Fibroblast of lung (primary cell): Measurements from ENCODE around the gene ELFN1. TPM values are rescaled to one million over a fixed set of nuclear protein-coding genes. Genes with fewer than 3 reads are reported as not detected.

ENCODE experiments used
- DNase-seq, 2 donors: peaks; one replicate each; pipeline versions ENCODE4 v3.0.0 to v3.0.0-alpha.2; 2010; ENCODE audit warnings: low read depth in 2 of 2
- H2AFZ ChIP-seq: 2 replicates; pipeline ENCODE4 v1.5.1; 2012; ENCODE audit warnings: low read length, control low read depth, inconsistent platforms
- H3K27ac ChIP-seq: 2 replicates; pipeline ENCODE4 v1.5.1; 2011; ENCODE audit warnings: low read length, control low read depth; ENCODE audit not compliant: insufficient read depth
- H3K27me3 ChIP-seq: 2 replicates; pipeline ENCODE4 v1.5.1; 2011; ENCODE audit warnings: mild to moderate bottlenecking, low read length; ENCODE audit not compliant: control insufficient read depth, insufficient read depth
- H3K36me3 ChIP-seq: 2 replicates; pipeline ENCODE4 v1.5.1; 2011; ENCODE audit warnings: low read length; ENCODE audit not compliant: control insufficient read depth, insufficient read depth
- H3K4me1 ChIP-seq: 2 replicates; pipeline ENCODE4 v1.5.1; 2011; ENCODE audit warnings: low read length; ENCODE audit not compliant: control insufficient read depth, insufficient read depth; ENCODE audit errors: extremely low read depth
- H3K4me2 ChIP-seq: 2 replicates; pipeline ENCODE4 v1.5.1; 2011; ENCODE audit warnings: low read length, control low read depth; ENCODE audit not compliant: insufficient read depth; ENCODE audit errors: extremely low read depth
- H3K4me3 ChIP-seq, 4 experiments: fragments of 200-600 bp in 1 of 4; sonication (generic) in 1 of 4; replicated peaks in 1 of 4; 2 replicates each; pipeline ENCODE4 v1.5.1; 2011 to 2016; ENCODE audit warnings: low read length in 4 of 4, low read depth in 3 of 4, mild to moderate bottlenecking in 3 of 4, control low read depth in 2 of 4, inconsistent platforms in 1 of 4, mixed read lengths in 1 of 4; ENCODE audit not compliant: insufficient read depth in 1 of 4; ENCODE audit errors: control extremely low read depth in 1 of 4
- H3K79me2 ChIP-seq: 2 replicates; pipeline ENCODE4 v1.5.1; 2012; ENCODE audit warnings: mild to moderate bottlenecking, low read length, inconsistent platforms; ENCODE audit not compliant: control insufficient read depth, insufficient read depth
- H3K9ac ChIP-seq: 2 replicates; pipeline ENCODE4 v1.5.1; 2011; ENCODE audit warnings: mild to moderate bottlenecking, low read length, control low read depth; ENCODE audit not compliant: insufficient read depth
- H3K9me3 ChIP-seq: 2 replicates; pipeline ENCODE4 v1.5.1; 2012; ENCODE audit warnings: low read depth, low read length; ENCODE audit not compliant: control insufficient read depth, insufficient read depth
- H4K20me1 ChIP-seq: 2 replicates; pipeline ENCODE4 v1.5.1; 2011; ENCODE audit warnings: low read length; ENCODE audit not compliant: control insufficient read depth, insufficient read depth; ENCODE audit errors: extremely low read depth
- CTCF ChIP-seq, 2 donors: IDR thresholded peaks in 1 of 2; conservative IDR thresholded peaks in 1 of 2; 1 replicate in 1 of 2; 2 replicates in 1 of 2; pipeline ENCODE4 v1.5.1; 2011 to 2012; ENCODE audit warnings: low read length in 2 of 2, control low read depth in 1 of 2, inconsistent platforms in 1 of 2, low read depth in 1 of 2, mild to moderate bottlenecking in 1 of 2
- EZH2 ChIP-seq: IDR thresholded peaks from 2 replicates; pipeline ENCODE4 v1.5.1; 2012; ENCODE audit warnings: low read length, control low read depth, mild to moderate bottlenecking; ENCODE audit errors: missing control alignments
- polyA plus RNA-seq, 2 donors: library from polyadenylated mRNA; depleted of rRNA in 1 of 2; stranded (reverse) in 1 of 2; unstranded in 1 of 2; fragments of >200 nt; gene quantifications; 2 replicates each; pipeline ENCODE4 v1.2.1, GENCODE V29; 2011 to 2012; ENCODE audit warnings: missing spikeins in 1 of 2
- total RNA-seq: library from RNA; depleted of rRNA; stranded (reverse); fragments of >200 nt; gene quantifications from 2 replicates; pipeline ENCODE4 v1.2.1, GENCODE V29; 2014

ELFN1 gene
- total and polyA plus RNA-seq, 2 donors (not counting 1 experiment from before 2014, with no cell fraction given): 0.16 to 0.33 TPM

- H3K9me3 ChIP-seq: no peaks in the 10 kb centered on the region
- no peak for DNase-seq
- H3K9ac ChIP-seq: no peak overlapping the region
- no peaks in the 10 kb centered on the region for H3K4me1 ChIP-seq
- H3K4me3 ChIP-seq: no peak overlapping the region
- no peak for TF ChIP-seq EZH2
- TF ChIP-seq CTCF (conservative IDR thresholded peaks at IDR 0.05 in 1 of 2, IDR thresholded peaks at IDR 0.05 in 1 of 2; ENCODE audit: low read depth in 1 of 2, low read length in 2 of 2): no peak
- H3K27me3 ChIP-seq: no peaks in the 10 kb centered on the region
- no peaks in the 10 kb centered on the region for H4K20me1 ChIP-seq
- H3K4me2 ChIP-seq: no peak overlapping the region
- no peak overlapping the region for H2AFZ ChIP-seq
- H3K27ac ChIP-seq: no peak overlapping the region
- H3K36me3 ChIP-seq: no peaks in the 10 kb centered on the region
- H3K79me2 ChIP-seq: no peaks in the 10 kb centered on the region
These were observed 37.6 kb upstream of the ELFN1 start for GRCh38 chr7:1632506-1632905.

GRCh38 chr7:1632916-1633785, 36.9 kb upstream of the ELFN1 start:
- no peaks in the 10 kb centered on the region for H4K20me1 ChIP-seq
- TF ChIP-seq CTCF (conservative IDR thresholded peaks at IDR 0.05 in 1 of 2, IDR thresholded peaks at IDR 0.05 in 1 of 2; ENCODE audit: low read depth in 1 of 2, low read length in 2 of 2) (no peak), EZH2 (no peak)
- no peaks in the 10 kb centered on the region for H3K4me1 ChIP-seq
- H3K4me3 ChIP-seq: no peak overlapping the region
- H3K79me2 ChIP-seq: no peaks in the 10 kb centered on the region
- no peak overlapping the region for H3K9ac ChIP-seq
- no peak for DNase-seq
- H3K27me3 ChIP-seq: no peaks in the 10 kb centered on the region
- H3K9me3 ChIP-seq: no peaks in the 10 kb centered on the region
- no peaks in the 10 kb centered on the region for H3K36me3 ChIP-seq
- H2AFZ ChIP-seq: no peak overlapping the region
- H3K27ac ChIP-seq: no peak overlapping the region
- no peak overlapping the region for H3K4me2 ChIP-seq

- no peaks in the 10 kb centered on the region for H3K4me1 ChIP-seq
These were observed 34.7 kb upstream of the ELFN1 start for GRCh38 chr7:1635401-1635800.

More at GRCh38 chr7:1635401-1635800, 34.7 kb upstream of the ELFN1 start:
- no peak for TF ChIP-seq CTCF (conservative IDR thresholded peaks at IDR 0.05 in 1 of 2, IDR thresholded peaks at IDR 0.05 in 1 of 2; ENCODE audit: low read depth in 1 of 2, low read length in 2 of 2)
- TF ChIP-seq EZH2: no peak
- DNase-seq: no peak
- Histone ChIP-seq H3K4me3 (no peak overlapping the region), H3K9me3 (no peaks in the 10 kb centered on the region), H3K27ac (no peak overlapping the region), H3K4me2 (no peak overlapping the region), H2AFZ (no peak overlapping the region), H3K27me3 (no peaks in the 10 kb centered on the region), H3K36me3 (no peaks in the 10 kb centered on the region), H3K9ac (no peak overlapping the region), H4K20me1 (no peaks in the 10 kb centered on the region), H3K79me2 (no peaks in the 10 kb centered on the region)
